Activated B cell treated with CpG ODN at 0.5 μM for 24 hours (primary cell): ENCODE results near the gene DAG1. TPM values are rescaled to one million over a fixed set of nuclear protein-coding genes. Genes with fewer than 3 reads are reported as not detected.

Source experiments
- ATAC-seq: fragments of 200-7000 bp; cut with Tn5 transposase; one replicate; pipeline ENCODE4 v1.10.0; 2021; ENCODE audit warnings: low read depth, mild to moderate bottlenecking, moderate library complexity
- CTCF ChIA-PET: fragments of 350-600 bp; sonication (Branson Sonifier 250); formaldehyde crosslinking; loops from one replicate; lab custom pipeline; 2021; ENCODE audit warnings: antibody characterized with exemption; lab: Charles Lee
- POLR2A ChIA-PET: fragments of 350-600 bp; sonication (Branson Sonifier 250); formaldehyde crosslinking; loops from one replicate; lab custom pipeline; 2021; ENCODE audit warnings: antibody characterized with exemption; lab: Charles Lee
- DNase-seq: peaks from one replicate; pipeline ENCODE4 v3.0.0; 2022
- H3K27ac Mint-ChIP-seq: one replicate; pipeline ENCODE4 v1.8.0; 2020; ENCODE audit warnings: mixed read lengths
- H3K27me3 Mint-ChIP-seq: one replicate; pipeline ENCODE4 v1.8.0; 2021; ENCODE audit warnings: mixed read lengths
- H3K36me3 Mint-ChIP-seq: one replicate; pipeline ENCODE4 v1.8.0; 2021; ENCODE audit warnings: low read depth, mixed read lengths
- H3K4me1 Mint-ChIP-seq: one replicate; pipeline ENCODE4 v1.8.0; 2021; ENCODE audit warnings: mixed read lengths
- H3K4me3 Mint-ChIP-seq: one replicate; pipeline ENCODE4 v1.8.0; 2020; ENCODE audit warnings: mild to moderate bottlenecking, mixed read lengths
- H3K9me3 Mint-ChIP-seq: one replicate; pipeline ENCODE4 v1.8.0; 2020; ENCODE audit warnings: mixed read lengths
- intact Hi-C: fragments of 100-400 bp; cut with micrococcal nuclease; formaldehyde crosslinking; loops from one replicate; pipeline ENCODE4 v1.15.1; 2024
- total RNA-seq: library from RNA; stranded (reverse); gene quantifications from 2 replicates; pipeline ENCODE4 v1.2.3, GENCODE V29; 2022
- TF ChIP-seq, protein P1 (sequence below): fragments of 200-600 bp; IDR thresholded peaks from one replicate; pipeline ENCODE4 v1.8.0; 2022; ENCODE audit warnings: antibody characterized with exemption, mild to moderate bottlenecking

The DAG1 gene
- total RNA-seq, 1 donor from 2014 or later, result 19.7 TPM

DNA sequence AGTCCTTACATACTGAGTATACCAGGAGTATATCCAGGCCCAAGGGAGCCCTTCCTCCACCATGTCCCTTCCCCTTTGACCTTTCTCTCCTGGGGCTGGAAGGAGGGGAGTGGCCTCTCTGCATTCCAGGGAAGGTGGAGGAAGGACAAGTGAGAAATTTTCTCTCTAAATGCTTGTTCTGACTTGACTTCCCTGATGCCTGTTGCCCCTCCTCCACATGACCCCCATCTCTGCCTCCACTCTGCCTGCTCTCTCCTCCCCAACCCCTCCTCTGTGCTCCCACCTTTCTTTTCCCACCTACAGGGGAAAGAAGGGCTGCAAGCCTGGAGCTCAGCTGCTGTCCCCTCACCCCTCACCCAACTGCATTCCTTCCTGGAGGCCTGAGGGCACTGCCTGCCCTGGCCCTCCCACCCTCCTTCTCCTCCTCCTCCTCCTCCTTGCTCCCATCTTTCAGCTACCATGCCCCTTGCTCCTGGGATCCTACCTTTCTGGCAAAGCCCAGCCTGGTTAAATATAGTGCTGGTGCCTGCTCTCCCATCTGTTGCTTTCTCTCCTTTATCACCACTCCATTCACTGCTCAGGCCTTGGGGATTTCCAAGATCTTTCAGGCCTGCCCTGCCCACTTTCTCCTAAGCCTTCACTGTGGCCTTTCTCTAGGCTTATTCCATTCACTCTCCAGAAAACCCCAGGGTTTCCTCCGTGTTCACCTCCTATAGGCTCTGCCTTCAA is 8.5 kb upstream of the DAG1 start:
- ATAC-seq (no peak), DNase-seq (no peak)
- H3K36me3 Mint-ChIP-seq, result no peaks in the 10 kb centered on the region
- TF ChIP-seq, protein P1, sequence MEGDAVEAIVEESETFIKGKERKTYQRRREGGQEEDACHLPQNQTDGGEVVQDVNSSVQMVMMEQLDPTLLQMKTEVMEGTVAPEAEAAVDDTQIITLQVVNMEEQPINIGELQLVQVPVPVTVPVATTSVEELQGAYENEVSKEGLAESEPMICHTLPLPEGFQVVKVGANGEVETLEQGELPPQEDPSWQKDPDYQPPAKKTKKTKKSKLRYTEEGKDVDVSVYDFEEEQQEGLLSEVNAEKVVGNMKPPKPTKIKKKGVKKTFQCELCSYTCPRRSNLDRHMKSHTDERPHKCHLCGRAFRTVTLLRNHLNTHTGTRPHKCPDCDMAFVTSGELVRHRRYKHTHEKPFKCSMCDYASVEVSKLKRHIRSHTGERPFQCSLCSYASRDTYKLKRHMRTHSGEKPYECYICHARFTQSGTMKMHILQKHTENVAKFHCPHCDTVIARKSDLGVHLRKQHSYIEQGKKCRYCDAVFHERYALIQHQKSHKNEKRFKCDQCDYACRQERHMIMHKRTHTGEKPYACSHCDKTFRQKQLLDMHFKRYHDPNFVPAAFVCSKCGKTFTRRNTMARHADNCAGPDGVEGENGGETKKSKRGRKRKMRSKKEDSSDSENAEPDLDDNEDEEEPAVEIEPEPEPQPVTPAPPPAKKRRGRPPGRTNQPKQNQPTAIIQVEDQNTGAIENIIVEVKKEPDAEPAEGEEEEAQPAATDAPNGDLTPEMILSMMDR, result no peak
- ChIA-PET CTCF (no interaction called here), POLR2A (no interaction called here)
- H3K4me1 Mint-ChIP-seq, result no peaks in the 10 kb centered on the region
- H3K9me3 Mint-ChIP-seq, result no peaks in the 10 kb centered on the region
- no peak overlapping the region for H3K27ac Mint-ChIP-seq
- no peak overlapping the region for H3K4me3 Mint-ChIP-seq
- intact Hi-C loops, result no loop called here
- H3K27me3 Mint-ChIP-seq, result no peaks in the 10 kb centered on the region

DNA sequence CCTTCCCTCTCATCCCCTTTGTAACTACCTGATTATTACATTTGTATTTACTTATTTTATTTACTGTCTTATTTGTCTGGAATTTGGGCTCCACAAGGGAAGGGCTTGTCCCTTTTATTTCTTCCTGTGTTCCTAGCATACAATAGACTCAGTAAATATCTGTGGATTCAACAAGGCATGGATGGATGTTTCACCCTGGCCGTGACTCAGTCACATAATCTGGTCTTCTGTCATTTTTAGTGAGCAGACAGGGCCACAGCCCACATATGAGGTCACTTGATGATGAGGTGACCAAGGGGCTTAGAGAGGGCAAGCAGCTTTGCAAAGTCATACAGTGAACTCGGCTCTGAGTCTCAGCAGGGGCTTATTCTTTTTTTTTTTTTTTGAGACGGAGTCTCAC is 7.8 kb upstream of the DAG1 start:
- ChIA-PET POLR2A (no interaction called here), CTCF (no interaction called here)
- Mint-ChIP-seq H3K4me1 (no peaks in the 10 kb centered on the region), H3K27ac (no peak overlapping the region), H3K4me3 (no peak overlapping the region), H3K9me3 (no peaks in the 10 kb centered on the region), H3K27me3 (no peaks in the 10 kb centered on the region), H3K36me3 (no peaks in the 10 kb centered on the region)
- TF ChIP-seq, protein P1, result no peak
- ATAC-seq (no peak), DNase-seq (no peak)
- intact Hi-C loops, result no loop called here

DNA sequence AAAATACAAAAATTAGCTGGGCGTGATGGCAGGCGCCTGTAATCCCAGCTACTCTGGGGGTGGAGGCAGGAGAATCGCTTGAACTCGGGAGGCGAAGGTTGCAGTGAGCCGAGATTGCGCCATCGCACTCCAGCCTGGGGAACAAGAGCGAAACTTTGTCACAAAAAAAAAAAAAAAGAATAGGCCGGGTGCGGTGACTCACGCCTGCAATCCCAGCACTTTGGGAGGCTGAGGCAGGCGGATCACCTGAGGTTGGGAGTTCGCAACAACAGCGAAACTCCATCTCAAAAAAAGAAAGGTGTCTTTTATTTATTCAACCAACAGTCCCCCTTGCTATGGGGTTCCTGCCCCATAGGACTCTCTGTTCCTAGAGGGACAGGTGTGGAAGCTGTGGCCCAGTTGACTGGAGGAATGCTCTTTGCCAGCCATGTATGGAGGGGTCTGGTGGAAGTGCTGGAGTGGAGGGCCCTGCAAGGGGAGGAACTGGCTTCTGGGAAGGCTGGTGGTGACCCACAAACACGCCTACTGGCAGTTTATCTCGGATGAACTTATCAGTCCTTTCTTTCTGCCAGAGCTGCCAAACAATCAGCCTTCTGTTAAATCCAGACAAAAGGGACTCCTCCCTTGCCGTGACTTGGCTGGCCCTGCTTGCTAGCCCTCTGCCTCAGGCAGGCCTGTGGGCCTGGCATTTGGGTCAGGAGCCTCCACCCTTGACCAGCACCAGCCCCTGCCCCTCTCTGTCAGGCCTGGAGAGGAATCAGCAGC is 4.6 kb upstream of the DAG1 start:
- peaks cover 3% of the 10 kb centered on the region for H3K36me3 Mint-ChIP-seq

DNA sequence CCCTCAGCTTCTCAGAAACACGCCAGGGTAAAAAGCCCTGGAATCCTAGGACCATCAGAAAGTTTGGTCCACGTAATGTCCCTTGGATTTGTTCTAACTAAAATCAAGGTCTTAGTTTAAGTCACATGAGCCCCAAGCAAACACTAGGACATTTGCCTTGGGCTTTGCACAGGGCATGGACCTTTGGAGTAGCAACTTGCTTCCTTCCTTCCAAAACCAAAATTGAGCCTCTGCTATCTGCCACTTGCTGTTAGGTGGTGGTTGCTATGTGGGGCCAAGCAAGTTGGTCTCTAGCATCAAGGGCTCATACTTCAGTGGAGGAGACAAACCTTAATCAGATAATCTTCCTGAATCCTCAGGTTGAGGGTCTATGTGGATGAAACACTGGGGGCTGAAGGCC is 4.0 kb upstream of the DAG1 start:
- no peaks in the 10 kb centered on the region for H3K9me3 Mint-ChIP-seq
- DNase-seq (no peak), ATAC-seq (no peak)
- H3K4me1 Mint-ChIP-seq, result peaks cover 14% of the 10 kb centered on the region
- TF ChIP-seq, protein P1, result no peak
- POLR2A ChIA-PET, result no interaction called here
- no peaks in the 10 kb centered on the region for H3K27me3 Mint-ChIP-seq
- CTCF ChIA-PET, result interaction anchor here (0.9 kb wide), 1 partner anchor 74 kb away, joined by 3 read pairs; no protein-coding TSS in a partner anchor
- H3K36me3 Mint-ChIP-seq, result peaks cover 7% of the 10 kb centered on the region
- intact Hi-C loops, result no loop called here
- no peak overlapping the region for H3K4me3 Mint-ChIP-seq
- no peak overlapping the region for H3K27ac Mint-ChIP-seq

More for the DNA sequence above, 4.6 kb upstream of the DAG1 start:
- Mint-ChIP-seq H3K9me3 (no peaks in the 10 kb centered on the region), H3K4me3 (no peak overlapping the region), H3K27ac (no peak overlapping the region), H3K27me3 (no peaks in the 10 kb centered on the region), H3K4me1 (peaks cover 10% of the 10 kb centered on the region)
- DNase-seq (no peak), ATAC-seq (no peak)
- intact Hi-C loops, result no loop called here
- ChIA-PET POLR2A (no interaction called here), CTCF (no interaction called here)
- TF ChIP-seq, protein P1, result no peak
